ENCODE data around the gene NANOS3.
A peak's percentile ranks its signal among the peaks of the same experiment; 100 is the strongest.
"Not testable (repeated sequence)": the region's sequence is repeated elsewhere in the genome, so short reads cannot be mapped to it uniquely, and the experiment has no call there.

NANOS3 gene

GRCh38 chr19:13887018-13887436 lies 10.1 kb downstream of the NANOS3 start:
- DNase-seq = peak; percentile 59

- DNase-seq = no peak
Observed at GRCh38 chr19:13887517-13887916, 10.6 kb downstream of the NANOS3 start.

- DNase-seq = no peak
Observed at GRCh38 chr19:13888281-13888680, 11.3 kb downstream of the NANOS3 start.

- DNase-seq = no peak
Observed at GRCh38 chr19:13890136-13890535, 13.2 kb downstream of the NANOS3 start.

GRCh38 chr19:13892870-13893269 lies 15.9 kb downstream of the NANOS3 start:
- no peak for DNase-seq

- DNase-seq = no peak
Observed at GRCh38 chr19:13894552-13894951, 17.6 kb downstream of the NANOS3 start.

- DNase-seq = no peak
Observed at GRCh38 chr19:13896227-13896626, 19.3 kb downstream of the NANOS3 start.

GRCh38 chr19:13899393-13899792 lies 22.5 kb downstream of the NANOS3 start:
- DNase-seq = no peak

- DNase-seq = no peak
Observed at GRCh38 chr19:13899912-13900584, 23.1 kb downstream of the NANOS3 start.

- peak; percentile 57 for DNase-seq
Observed at GRCh38 chr19:13902993-13903555, 26.1 kb downstream of the NANOS3 start.

GRCh38 chr19:13905634-13906520 lies 28.9 kb downstream of the NANOS3 start, which contains the start of the genes BRME1 and CC2D1A:
TSS of gene BRME1 (minus strand) at chr19:13906117. CDS start at chr19:13904892, 1,225 bp downstream.
TSS of gene CC2D1A (plus strand) at chr19:13906201. CDS start at chr19:13906442, 241 bp downstream.
- peak; percentile 95 for DNase-seq

- DNase-seq = peak; percentile 39
Observed at GRCh38 chr19:13906521-13906904, 29.6 kb downstream of the NANOS3 start.

GRCh38 chr19:13906910-13907309 lies 30.0 kb downstream of the NANOS3 start:
- DNase-seq = no peak

GRCh38 chr19:13908674-13909073 lies 31.7 kb downstream of the NANOS3 start:
- no peak for DNase-seq

GRCh38 chr19:13909430-13909829 lies 32.5 kb downstream of the NANOS3 start:
- no peak for DNase-seq

GRCh38 chr19:13913352-13913751 lies 36.4 kb downstream of the NANOS3 start:
- no peak for DNase-seq

- DNase-seq = no peak
Observed at GRCh38 chr19:13914777-13915176, 37.8 kb downstream of the NANOS3 start.

GRCh38 chr19:13917888-13918406 lies 41.0 kb downstream of the NANOS3 start:
- no peak for DNase-seq

- DNase-seq = no peak
Observed at GRCh38 chr19:13918726-13919411, 41.9 kb downstream of the NANOS3 start.

GRCh38 chr19:13920524-13920923 lies 43.6 kb downstream of the NANOS3 start:
- DNase-seq = no peak

- DNase-seq = peak; percentile 37
Observed at GRCh38 chr19:13920940-13921747, 44.2 kb downstream of the NANOS3 start.

GRCh38 chr19:13922118-13922517 lies 45.2 kb downstream of the NANOS3 start:
- not testable (repeated sequence) for DNase-seq
